ENCODE results near the gene CENPW. TPM values are rescaled to one million over a fixed set of nuclear protein-coding genes. Genes with fewer than 3 reads are reported as not detected.

Gene CENPW
- total and polyA plus RNA-seq, 9 of the 15 experiments (the other 6 are each of a cell fraction or from before 2014, with no cell fraction given), result 48.7 to 285 (median 82.8) TPM

DNA sequence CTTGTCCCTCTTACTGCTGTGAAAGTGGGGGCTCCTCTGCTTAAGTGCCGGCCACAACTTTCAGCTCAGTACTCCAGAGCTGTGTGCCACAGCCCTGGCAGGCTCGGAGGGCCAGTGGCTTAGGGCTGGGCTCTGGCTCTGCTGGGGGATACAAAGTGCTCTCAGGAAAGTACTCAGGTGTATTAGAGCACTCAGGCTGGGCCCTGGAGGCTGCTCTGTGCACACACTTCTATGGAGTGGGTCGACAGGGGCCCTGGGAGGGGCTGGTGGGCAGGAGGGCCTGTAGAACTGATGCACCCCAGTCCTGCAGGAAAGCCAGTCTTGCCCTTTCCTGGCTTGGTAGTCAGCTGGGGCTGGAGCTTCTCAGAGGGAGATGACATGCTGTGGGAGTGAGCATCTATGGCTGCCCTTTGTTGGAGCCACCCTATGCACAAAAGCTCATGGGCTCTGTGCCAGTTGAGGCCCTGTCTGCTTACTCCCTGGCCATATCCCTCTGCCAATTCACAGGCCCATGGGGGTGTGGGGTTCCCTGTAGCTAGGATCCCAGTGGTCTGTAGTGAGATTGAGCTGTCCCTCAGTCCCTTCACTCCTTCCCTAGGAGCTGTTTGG is 22.0 kb downstream of the CENPW start:
- no peaks in the 10 kb centered on the region for H4K20me1 ChIP-seq (replicated peaks; ENCODE audit: control insufficient read depth, insufficient read depth, low read length)
- H3K27me3 ChIP-seq (ENCODE audit: control insufficient read depth in 2 of 2, insufficient read depth in 2 of 2, low read length in 2 of 2), result no peaks in the 10 kb centered on the region
- H3K4me3 ChIP-seq, result no peak overlapping the region
- ATAC-seq (peak; percentile 42), DNase-seq (ENCODE audit: extremely low read depth in 1 of 4, low spot score in 3 of 4) (no peak), FAIRE-seq (no peak)
- H3K36me3 ChIP-seq (ENCODE audit: control insufficient read depth, insufficient read depth, low read length), result no peaks in the 10 kb centered on the region
- no peak overlapping the region for H3K4me2 ChIP-seq (ENCODE audit: insufficient read depth, low read length)
- no peak overlapping the region for H3K27ac ChIP-seq (ENCODE audit: extremely low read depth, low read depth, low read length)
- no peaks in the 10 kb centered on the region for H3K79me2 ChIP-seq (ENCODE audit: control insufficient read depth, insufficient read depth, low read length)
- no TSS peak for BruUV-seq (replicated peaks)
- TF ChIP-seq, protein P1, sequence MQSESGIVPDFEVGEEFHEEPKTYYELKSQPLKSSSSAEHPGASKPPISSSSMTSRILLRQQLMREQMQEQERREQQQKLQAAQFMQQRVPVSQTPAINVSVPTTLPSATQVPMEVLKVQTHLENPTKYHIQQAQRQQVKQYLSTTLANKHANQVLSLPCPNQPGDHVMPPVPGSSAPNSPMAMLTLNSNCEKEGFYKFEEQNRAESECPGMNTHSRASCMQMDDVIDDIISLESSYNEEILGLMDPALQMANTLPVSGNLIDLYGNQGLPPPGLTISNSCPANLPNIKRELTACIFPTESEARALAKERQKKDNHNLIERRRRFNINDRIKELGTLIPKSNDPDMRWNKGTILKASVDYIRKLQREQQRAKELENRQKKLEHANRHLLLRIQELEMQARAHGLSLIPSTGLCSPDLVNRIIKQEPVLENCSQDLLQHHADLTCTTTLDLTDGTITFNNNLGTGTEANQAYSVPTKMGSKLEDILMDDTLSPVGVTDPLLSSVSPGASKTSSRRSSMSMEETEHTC (IDR thresholded peaks at IDR 0.05), result no peak
- TF ChIP-seq, protein P2, sequence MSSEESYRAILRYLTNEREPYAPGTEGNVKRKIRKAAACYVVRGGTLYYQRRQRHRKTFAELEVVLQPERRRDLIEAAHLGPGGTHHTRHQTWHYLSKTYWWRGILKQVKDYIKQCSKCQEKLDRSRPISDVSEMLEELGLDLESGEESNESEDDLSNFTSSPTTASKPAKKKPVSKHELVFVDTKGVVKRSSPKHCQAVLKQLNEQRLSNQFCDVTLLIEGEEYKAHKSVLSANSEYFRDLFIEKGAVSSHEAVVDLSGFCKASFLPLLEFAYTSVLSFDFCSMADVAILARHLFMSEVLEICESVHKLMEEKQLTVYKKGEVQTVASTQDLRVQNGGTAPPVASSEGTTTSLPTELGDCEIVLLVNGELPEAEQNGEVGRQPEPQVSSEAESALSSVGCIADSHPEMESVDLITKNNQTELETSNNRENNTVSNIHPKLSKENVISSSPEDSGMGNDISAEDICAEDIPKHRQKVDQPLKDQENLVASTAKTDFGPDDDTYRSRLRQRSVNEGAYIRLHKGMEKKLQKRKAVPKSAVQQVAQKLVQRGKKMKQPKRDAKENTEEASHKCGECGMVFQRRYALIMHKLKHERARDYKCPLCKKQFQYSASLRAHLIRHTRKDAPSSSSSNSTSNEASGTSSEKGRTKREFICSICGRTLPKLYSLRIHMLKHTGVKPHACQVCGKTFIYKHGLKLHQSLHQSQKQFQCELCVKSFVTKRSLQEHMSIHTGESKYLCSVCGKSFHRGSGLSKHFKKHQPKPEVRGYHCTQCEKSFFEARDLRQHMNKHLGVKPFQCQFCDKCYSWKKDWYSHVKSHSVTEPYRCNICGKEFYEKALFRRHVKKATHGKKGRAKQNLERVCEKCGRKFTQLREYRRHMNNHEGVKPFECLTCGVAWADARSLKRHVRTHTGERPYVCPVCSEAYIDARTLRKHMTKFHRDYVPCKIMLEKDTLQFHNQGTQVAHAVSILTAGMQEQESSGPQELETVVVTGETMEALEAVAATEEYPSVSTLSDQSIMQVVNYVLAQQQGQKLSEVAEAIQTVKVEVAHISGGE (CRISPR knock-in tag; IDR thresholded peaks at IDR 0.05), result no peak
- TF ChIP-seq ZNF57 (CRISPR knock-in tag; IDR thresholded peaks at IDR 0.05) (no peak), SPI1 (IDR thresholded peaks at IDR 0.05; ENCODE audit: borderline replicate concordance, low read depth, low read length) (no peak), ARID2 (IDR thresholded peaks at IDR 0.05) (no peak)
- TF ChIP-seq, protein P3, sequence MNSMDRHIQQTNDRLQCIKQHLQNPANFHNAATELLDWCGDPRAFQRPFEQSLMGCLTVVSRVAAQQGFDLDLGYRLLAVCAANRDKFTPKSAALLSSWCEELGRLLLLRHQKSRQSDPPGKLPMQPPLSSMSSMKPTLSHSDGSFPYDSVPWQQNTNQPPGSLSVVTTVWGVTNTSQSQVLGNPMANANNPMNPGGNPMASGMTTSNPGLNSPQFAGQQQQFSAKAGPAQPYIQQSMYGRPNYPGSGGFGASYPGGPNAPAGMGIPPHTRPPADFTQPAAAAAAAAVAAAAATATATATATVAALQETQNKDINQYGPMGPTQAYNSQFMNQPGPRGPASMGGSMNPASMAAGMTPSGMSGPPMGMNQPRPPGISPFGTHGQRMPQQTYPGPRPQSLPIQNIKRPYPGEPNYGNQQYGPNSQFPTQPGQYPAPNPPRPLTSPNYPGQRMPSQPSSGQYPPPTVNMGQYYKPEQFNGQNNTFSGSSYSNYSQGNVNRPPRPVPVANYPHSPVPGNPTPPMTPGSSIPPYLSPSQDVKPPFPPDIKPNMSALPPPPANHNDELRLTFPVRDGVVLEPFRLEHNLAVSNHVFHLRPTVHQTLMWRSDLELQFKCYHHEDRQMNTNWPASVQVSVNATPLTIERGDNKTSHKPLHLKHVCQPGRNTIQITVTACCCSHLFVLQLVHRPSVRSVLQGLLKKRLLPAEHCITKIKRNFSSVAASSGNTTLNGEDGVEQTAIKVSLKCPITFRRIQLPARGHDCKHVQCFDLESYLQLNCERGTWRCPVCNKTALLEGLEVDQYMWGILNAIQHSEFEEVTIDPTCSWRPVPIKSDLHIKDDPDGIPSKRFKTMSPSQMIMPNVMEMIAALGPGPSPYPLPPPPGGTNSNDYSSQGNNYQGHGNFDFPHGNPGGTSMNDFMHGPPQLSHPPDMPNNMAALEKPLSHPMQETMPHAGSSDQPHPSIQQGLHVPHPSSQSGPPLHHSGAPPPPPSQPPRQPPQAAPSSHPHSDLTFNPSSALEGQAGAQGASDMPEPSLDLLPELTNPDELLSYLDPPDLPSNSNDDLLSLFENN (IDR thresholded peaks at IDR 0.05; ENCODE audit: low read depth in 2 of 2, low read length in 2 of 2), result no peak
- no peak overlapping the region; a peak in 1 of 4 replicates for H3K9ac ChIP-seq (ENCODE audit: insufficient read depth in 1 of 2, low read depth in 2 of 2, low read length in 2 of 2)
- intact Hi-C loops (cut with micrococcal nuclease) (loop anchor here (2.0 kb wide), 1 partner anchor 759 kb away; no protein-coding TSS in a partner anchor), in situ Hi-C loops (cut with MboI) (no loop called here)
- no peak overlapping the region for H2AFZ ChIP-seq (ENCODE audit: low read depth, low read length)
- H3K4me1 ChIP-seq (replicated peaks in 1 of 2; ENCODE audit: control insufficient read depth in 2 of 2, insufficient read depth in 2 of 2, low read length in 2 of 2), result no peaks in the 10 kb centered on the region
- ChIA-PET POLR2A (interaction anchor here (0.7 to 1.1 kb wide), 2 partner anchors 12 to 122 kb away, joined by 3 read pairs; no protein-coding TSS in a partner anchor), CTCF (ENCODE audit: low intra/inter-chr PET ratio) (no interaction called here)
- H3K9me3 ChIP-seq (replicated peaks; ENCODE audit: control insufficient read depth, insufficient read depth, low read depth, low read length), result no peaks in the 10 kb centered on the region
- H3K9me1 ChIP-seq (ENCODE audit: control insufficient read depth, insufficient read depth, low read length), result no peaks in the 10 kb centered on the region
- 50% methylated on average over 3 of the region's 3 CpGs for WGBS (ENCODE audit: insufficient coverage, low coverage, missing lambda C conversion rate)

All from K562 (cell line).